DND-41 (cell line): ENCODE data around the gene RHOB.
"Not testable (repeated sequence)": the region's sequence is repeated elsewhere in the genome, so short reads cannot be mapped to it uniquely, and the experiment has no call there.

ENCODE experiments used
- ATAC-seq: fragments of 200-7000 bp; cut with Tn5 transposase; 3 replicates; pipeline ENCODE4 v1.9.1; 2021; ENCODE audit warnings: low read depth; ENCODE audit not compliant: insufficient read depth
- DNase-seq: peaks from one replicate; pipeline ENCODE4 v3.0.0-alpha.2; 2020
- H2AFZ ChIP-seq: 2 replicates; pipeline ENCODE4 v1.6.0; 2012; ENCODE audit warnings: low read depth, low read length
- H3K27ac ChIP-seq: 2 replicates; pipeline ENCODE4 v1.5.1; 2012; ENCODE audit warnings: low read length, inconsistent platforms
- H3K27me3 ChIP-seq: fragments of 200-600 bp; sonication (generic); 2 replicates; pipeline ENCODE4 v1.6.0; 2012; ENCODE audit warnings: low read length, mild to moderate bottlenecking, inconsistent platforms; ENCODE audit not compliant: insufficient read depth, poor library complexity
- H3K36me3 ChIP-seq: 2 replicates; pipeline ENCODE4 v1.5.1; 2012; ENCODE audit warnings: low read length, inconsistent platforms; ENCODE audit not compliant: insufficient read depth
- H3K4me1 ChIP-seq: 2 replicates; pipeline ENCODE4 v1.5.1; 2012; ENCODE audit warnings: mild to moderate bottlenecking, low read length; ENCODE audit not compliant: insufficient read depth
- H3K4me2 ChIP-seq: 2 replicates; pipeline ENCODE4 v1.6.0; 2012; ENCODE audit warnings: mild to moderate bottlenecking, moderate library complexity, low read length, inconsistent platforms; ENCODE audit not compliant: insufficient read depth
- H3K4me3 ChIP-seq, 2 experiments: fragments of 200-600 bp in 1 of 2; shearing (Covaris generic) in 1 of 2; 2 replicates each; pipeline ENCODE4 v1.5.1; 2012 to 2016; ENCODE audit warnings: inconsistent platforms in 2 of 2, low read length in 2 of 2, mild to moderate bottlenecking in 2 of 2, low read depth in 1 of 2, moderate library complexity in 1 of 2
- H3K79me2 ChIP-seq: 2 replicates; pipeline ENCODE4 v1.6.0; 2012; ENCODE audit warnings: low read length, inconsistent platforms; ENCODE audit not compliant: insufficient read depth
- H3K9ac ChIP-seq: 2 replicates; pipeline ENCODE4 v1.6.0; 2012; ENCODE audit warnings: low read depth, mild to moderate bottlenecking, inconsistent platforms, low read length, moderate library complexity
- H3K9me3 ChIP-seq: 2 replicates; pipeline ENCODE4 v1.5.1; 2012; ENCODE audit warnings: low read length, moderate library complexity, mild to moderate bottlenecking, inconsistent platforms; ENCODE audit not compliant: insufficient read depth, severe bottlenecking
- H4K20me1 ChIP-seq: 2 replicates; pipeline ENCODE4 v1.6.0; 2012; ENCODE audit warnings: low read length; ENCODE audit not compliant: insufficient read depth
- CTCF ChIP-seq: IDR thresholded peaks from 2 replicates; pipeline ENCODE4 v1.5.1; 2012; ENCODE audit warnings: borderline replicate concordance, low read length, moderate library complexity, mild to moderate bottlenecking; ENCODE audit not compliant: poor library complexity, severe bottlenecking; ENCODE audit errors: extremely low read depth
- EZH2 ChIP-seq: IDR thresholded peaks from 3 replicates; pipeline ENCODE4 v1.6.1; 2012; ENCODE audit warnings: borderline replicate concordance, low read depth, mild to moderate bottlenecking, moderate library complexity, low read length, inconsistent platforms; ENCODE audit not compliant: severe bottlenecking

RHOB gene

GRCh38 chr2:20434588-20435294 is 12.1 kb upstream of the RHOB start:
- no peak overlapping the region for H2AFZ ChIP-seq
- no peak for ATAC-seq

GRCh38 chr2:20435456-20435855 is 11.4 kb upstream of the RHOB start:
- not testable (repeated sequence) for H4K20me1 ChIP-seq, H3K36me3 ChIP-seq, DNase-seq, H3K9ac ChIP-seq, H3K79me2 ChIP-seq, H2AFZ ChIP-seq, H3K9me3 ChIP-seq, H3K4me2 ChIP-seq, ATAC-seq, H3K4me3 ChIP-seq, H3K27me3 ChIP-seq, H3K4me1 ChIP-seq, H3K27ac ChIP-seq

More at GRCh38 chr2:20434588-20435294, 12.1 kb upstream of the RHOB start:
- Histone ChIP-seq H3K79me2 (no peaks in the 10 kb centered on the region), H3K36me3 (no peaks in the 10 kb centered on the region), H3K9me3 (no peaks in the 10 kb centered on the region), H3K4me1 (no peaks in the 10 kb centered on the region), H3K27ac (no peak overlapping the region), H4K20me1 (no peaks in the 10 kb centered on the region), H3K9ac (no peak overlapping the region), H3K27me3 (peaks cover 7% of the 10 kb centered on the region), H3K4me3 (no peak overlapping the region), H3K4me2 (no peak overlapping the region)
- TF ChIP-seq EZH2 (no peak), CTCF (no peak)
- no peak for DNase-seq

- TF ChIP-seq EZH2 (no peak), CTCF (no peak)
- no peaks in the 10 kb centered on the region for H4K20me1 ChIP-seq
- H3K27me3 ChIP-seq = no peaks in the 10 kb centered on the region
- ATAC-seq (no peak), DNase-seq (no peak)
- no peak overlapping the region for H2AFZ ChIP-seq
- H3K36me3 ChIP-seq = no peaks in the 10 kb centered on the region
- H3K4me1 ChIP-seq = no peaks in the 10 kb centered on the region
- H3K4me3 ChIP-seq = no peak overlapping the region
- H3K27ac ChIP-seq = no peak overlapping the region
- no peak overlapping the region for H3K4me2 ChIP-seq
- no peaks in the 10 kb centered on the region for H3K79me2 ChIP-seq
- H3K9ac ChIP-seq = no peak overlapping the region
- no peaks in the 10 kb centered on the region for H3K9me3 ChIP-seq
These were observed 10.0 kb upstream of the RHOB start for GRCh38 chr2:20436716-20437470.
